ENCODE measurements around the gene MT1H. TPM values are rescaled to one million over a fixed set of nuclear protein-coding genes. Genes with fewer than 3 reads are reported as not detected.
"Not testable (repeated sequence)": the region's sequence is repeated elsewhere in the genome, so short reads cannot be mapped to it uniquely, and the experiment has no call there.

Gene MT1H
- total and polyA plus RNA-seq, 3 donors from 2014 or later, result not detected

DNA sequence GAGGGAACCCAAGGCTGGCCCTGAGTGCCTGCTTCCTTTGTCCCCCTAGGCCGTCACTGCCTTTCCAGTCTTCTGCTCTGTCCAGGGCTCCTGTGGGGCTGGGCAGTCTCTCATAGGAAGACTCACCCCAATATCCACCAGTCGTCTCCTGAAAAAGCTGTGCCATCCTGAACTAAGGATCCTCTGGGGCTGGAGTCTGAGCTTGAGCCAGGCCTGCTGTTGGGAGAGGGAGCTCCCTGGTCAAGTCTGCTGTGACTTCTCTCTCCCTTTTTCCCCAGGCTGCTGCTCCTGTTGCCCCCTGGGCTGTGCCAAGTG, 963 bp downstream of the MT1H start:
- intact Hi-C loops (cut with DNase I; ENCODE audit: low total_unique reads), result no loop called here
- 80 to 84% methylated on average over 1 to 2 of the region's 2 CpGs for WGBS, 2 donors

DNA sequence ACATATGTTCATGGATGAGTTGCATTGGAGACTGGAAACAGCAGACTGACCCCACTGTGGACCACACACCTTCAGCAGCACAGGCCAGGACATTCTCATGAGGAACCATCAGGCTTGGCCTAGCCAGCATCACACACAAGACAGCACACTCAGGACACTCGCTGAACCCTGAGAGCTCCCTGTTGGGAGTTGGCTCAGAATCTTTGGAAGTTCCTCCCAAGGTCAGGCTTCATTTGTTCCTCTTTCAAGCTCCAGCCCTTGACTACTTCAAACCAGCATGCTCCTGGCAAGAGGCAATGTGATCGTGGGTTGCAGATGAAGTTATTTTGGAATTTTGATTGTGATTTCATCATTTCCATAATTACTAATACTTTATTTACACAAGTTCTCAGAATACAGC, 2.1 kb downstream of the MT1H start:
- intact Hi-C loops (cut with DNase I; ENCODE audit: low total_unique reads), result not testable (repeated sequence)
- peak; percentile 65 for DNase-seq
- WGBS, 2 donors, result 34% methylated on average over 2 of the region's 2 CpGs

More for the DNA sequence above, 963 bp downstream of the MT1H start:
- no peak overlapping the region for H3K27ac ChIP-seq
- no peak overlapping the region for H3K4me3 ChIP-seq
- no peak for DNase-seq
- H3K27me3 ChIP-seq, result no peaks in the 10 kb centered on the region
- peaks cover 3% of the 10 kb centered on the region for H3K4me1 ChIP-seq
- TF ChIP-seq POLR2A (IDR thresholded peaks at IDR 0.05), result no peak
- TF ChIP-seq, protein P1, sequence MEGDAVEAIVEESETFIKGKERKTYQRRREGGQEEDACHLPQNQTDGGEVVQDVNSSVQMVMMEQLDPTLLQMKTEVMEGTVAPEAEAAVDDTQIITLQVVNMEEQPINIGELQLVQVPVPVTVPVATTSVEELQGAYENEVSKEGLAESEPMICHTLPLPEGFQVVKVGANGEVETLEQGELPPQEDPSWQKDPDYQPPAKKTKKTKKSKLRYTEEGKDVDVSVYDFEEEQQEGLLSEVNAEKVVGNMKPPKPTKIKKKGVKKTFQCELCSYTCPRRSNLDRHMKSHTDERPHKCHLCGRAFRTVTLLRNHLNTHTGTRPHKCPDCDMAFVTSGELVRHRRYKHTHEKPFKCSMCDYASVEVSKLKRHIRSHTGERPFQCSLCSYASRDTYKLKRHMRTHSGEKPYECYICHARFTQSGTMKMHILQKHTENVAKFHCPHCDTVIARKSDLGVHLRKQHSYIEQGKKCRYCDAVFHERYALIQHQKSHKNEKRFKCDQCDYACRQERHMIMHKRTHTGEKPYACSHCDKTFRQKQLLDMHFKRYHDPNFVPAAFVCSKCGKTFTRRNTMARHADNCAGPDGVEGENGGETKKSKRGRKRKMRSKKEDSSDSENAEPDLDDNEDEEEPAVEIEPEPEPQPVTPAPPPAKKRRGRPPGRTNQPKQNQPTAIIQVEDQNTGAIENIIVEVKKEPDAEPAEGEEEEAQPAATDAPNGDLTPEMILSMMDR (IDR thresholded peaks at IDR 0.05), result no peak
- H3K9me3 ChIP-seq, result no peaks in the 10 kb centered on the region
- no peaks in the 10 kb centered on the region for H3K36me3 ChIP-seq (ENCODE audit: low read depth, missing control alignments)

DNA sequence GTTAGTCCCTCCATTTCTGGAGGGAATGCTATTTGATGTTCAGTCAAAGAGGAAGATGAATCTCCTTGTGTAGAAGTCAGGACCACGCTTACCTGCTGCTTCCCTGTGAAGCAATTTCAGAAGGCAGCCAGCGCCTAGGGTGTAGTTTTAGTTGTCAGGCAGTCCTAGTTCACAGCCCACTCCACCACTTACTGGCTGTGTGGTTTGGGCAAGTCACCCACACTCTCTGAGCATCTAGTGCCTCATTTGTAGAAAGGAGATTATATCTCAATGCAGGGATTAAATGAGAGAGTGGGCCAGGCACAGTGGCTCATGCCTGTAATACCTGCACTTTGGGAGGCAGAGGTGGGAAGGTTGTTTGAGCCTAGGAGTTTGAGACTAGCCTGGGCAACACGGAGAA, 2.6 kb downstream of the MT1H start:
- intact Hi-C loops (cut with DNase I; ENCODE audit: low total_unique reads); H3K27ac ChIP-seq; H3K9me3 ChIP-seq; DNase-seq; H3K36me3 ChIP-seq (ENCODE audit: low read depth, missing control alignments); H3K4me3 ChIP-seq; H3K4me1 ChIP-seq; H3K27me3 ChIP-seq: not testable (repeated sequence)
- 85 to 90% methylated on average over 3 of the region's 3 CpGs for WGBS, 2 donors

More for the DNA sequence above, 2.1 kb downstream of the MT1H start:
- H3K27me3 ChIP-seq; H3K27ac ChIP-seq; H3K36me3 ChIP-seq (ENCODE audit: low read depth, missing control alignments); H3K4me1 ChIP-seq; H3K9me3 ChIP-seq; H3K4me3 ChIP-seq: not testable (repeated sequence)

DNA sequence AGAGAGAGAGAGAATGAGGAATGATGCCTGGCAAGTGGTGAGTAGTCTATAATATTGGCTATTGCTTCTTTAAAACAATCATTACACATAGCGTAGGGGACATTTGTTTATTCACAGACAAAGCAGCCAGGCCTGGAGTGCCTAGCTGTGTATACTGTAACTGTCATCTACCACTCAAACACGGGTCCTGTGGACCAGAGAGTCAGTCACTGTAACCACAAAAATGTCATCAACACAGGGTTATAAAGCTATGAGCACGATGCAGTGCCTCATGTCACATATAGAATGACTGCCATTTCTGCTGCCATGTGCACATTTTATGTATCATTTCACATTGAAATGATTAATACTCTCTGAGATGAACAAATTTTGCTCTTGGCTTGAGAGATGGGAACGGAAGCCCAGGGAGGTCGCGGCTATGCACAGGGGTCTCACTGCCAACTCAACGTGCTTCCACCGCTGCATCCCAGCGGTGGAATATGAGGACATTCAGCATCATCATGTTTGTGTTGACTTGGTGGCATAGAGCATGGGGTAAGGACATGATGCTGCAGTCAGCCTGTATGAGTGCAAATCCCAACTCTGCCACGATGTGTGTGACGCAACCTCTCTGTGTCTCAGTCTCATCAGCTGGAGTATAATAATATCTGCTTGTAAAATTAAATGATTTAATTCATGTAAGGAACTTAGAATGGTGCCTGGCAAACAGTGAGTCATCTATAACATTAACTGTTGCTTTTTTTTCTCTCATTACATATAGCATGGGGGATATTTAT, 3.3 kb downstream of the MT1H start:
- no peak for DNase-seq
- TF ChIP-seq, protein P1 (IDR thresholded peaks at IDR 0.05), result no peak
- TF ChIP-seq POLR2A (IDR thresholded peaks at IDR 0.05), result no peak
- Histone ChIP-seq H3K9me3 (no peaks in the 10 kb centered on the region), H3K27ac (no peak overlapping the region), H3K36me3 (ENCODE audit: low read depth, missing control alignments) (no peaks in the 10 kb centered on the region), H3K4me1 (peaks cover under 1% of the 10 kb centered on the region), H3K4me3 (no peak overlapping the region), H3K27me3 (no peaks in the 10 kb centered on the region)
- intact Hi-C loops (cut with DNase I; ENCODE audit: low total_unique reads), result no loop called here
- WGBS, 2 donors, result 95 to 99% methylated on average over 10 to 11 of the region's 11 CpGs

DNA sequence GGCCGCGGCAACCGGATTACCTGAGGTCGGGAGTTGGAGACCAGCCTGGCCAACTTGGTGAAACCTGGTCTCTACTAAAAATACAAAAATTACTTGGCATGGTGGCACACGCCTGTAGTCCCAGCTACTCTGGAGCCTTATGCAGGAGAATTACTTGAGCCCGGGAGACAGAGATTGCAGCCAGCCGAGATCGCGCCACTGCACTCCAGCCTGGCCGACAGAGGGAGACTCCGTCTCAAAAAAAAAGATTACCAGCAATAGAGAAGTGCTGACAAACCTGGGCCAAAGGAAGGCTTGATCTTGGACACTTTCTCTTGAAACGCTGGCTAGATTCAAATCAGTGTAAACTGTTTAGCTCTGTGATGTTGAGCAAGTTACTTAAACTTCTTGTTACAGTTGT, 4.3 kb downstream of the MT1H start:
- no peak for DNase-seq
- no peak overlapping the region for H3K4me3 ChIP-seq
- H3K9me3 ChIP-seq, result no peaks in the 10 kb centered on the region
- no peaks in the 10 kb centered on the region for H3K36me3 ChIP-seq (ENCODE audit: low read depth, missing control alignments)
- no peaks in the 10 kb centered on the region for H3K4me1 ChIP-seq
- TF ChIP-seq, protein P1 (IDR thresholded peaks at IDR 0.05), result peak in 2 of 3 experiments; percentile 31 to 48
- TF ChIP-seq POLR2A (IDR thresholded peaks at IDR 0.05), result no peak
- H3K27ac ChIP-seq, result no peak overlapping the region
- intact Hi-C loops (cut with DNase I; ENCODE audit: low total_unique reads), result no loop called here
- 61 to 64% methylated on average over 12 of the region's 12 CpGs for WGBS, 2 donors
- H3K27me3 ChIP-seq, result no peaks in the 10 kb centered on the region

DNA sequence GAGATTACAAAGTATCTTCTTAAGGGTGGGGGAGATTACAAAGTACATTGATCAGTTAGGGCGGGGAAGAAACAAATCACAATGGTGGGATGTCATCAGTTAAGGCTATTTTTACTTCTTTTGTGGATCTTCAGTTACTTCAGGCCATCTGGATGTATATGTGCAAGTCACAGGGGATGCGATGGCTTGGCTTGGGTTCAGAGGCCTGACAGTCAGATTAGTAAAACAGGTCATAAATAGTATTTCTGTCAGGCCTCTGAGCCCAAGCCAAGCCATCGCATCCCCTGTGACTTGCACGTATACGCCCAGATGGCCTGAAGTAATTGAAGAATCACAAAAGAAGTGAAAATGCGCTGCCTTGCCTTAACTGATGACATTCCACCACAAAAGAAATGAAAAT, 5.0 kb downstream of the MT1H start:
- H3K9me3 ChIP-seq; H3K4me3 ChIP-seq; intact Hi-C loops (cut with DNase I; ENCODE audit: low total_unique reads); H3K27ac ChIP-seq; H3K4me1 ChIP-seq; H3K36me3 ChIP-seq (ENCODE audit: low read depth, missing control alignments); DNase-seq; H3K27me3 ChIP-seq: not testable (repeated sequence)
- 78 to 80% methylated on average over 6 of the region's 6 CpGs for WGBS, 2 donors

All from testis (tissue), 3 donors.